Naive B cell (primary cell): ENCODE data around the gene TUBAL3. TPM values are rescaled to one million over a fixed set of nuclear protein-coding genes. Genes with fewer than 3 reads are reported as not detected.
"Not testable (repeated sequence)": the region's sequence is repeated elsewhere in the genome, so short reads cannot be mapped to it uniquely, and the experiment has no call there.

Source experiments
- ATAC-seq, 2 donors: fragments of 150-1000 bp; cut with Tn5 transposase; 2 replicates each; pipeline ENCODE4 v1.10.0; 2021; ENCODE audit warnings: low read depth in 2 of 2, mild to moderate bottlenecking in 2 of 2, moderate library complexity in 2 of 2
- DNase-seq: peaks from one replicate; pipeline ENCODE4 v3.0.0; 2022
- H3K27ac Mint-ChIP-seq, 6 donors: one replicate each; pipeline ENCODE4 v1.8.0; 2020 to 2022; ENCODE audit warnings: mild to moderate bottlenecking in 6 of 6, mixed read lengths in 6 of 6, moderate library complexity in 5 of 6, inconsistent platforms in 2 of 6
- H3K27me3 Mint-ChIP-seq, 3 donors: one replicate each; pipeline ENCODE4 v1.8.0; 2021 to 2022; ENCODE audit warnings: mixed read lengths in 3 of 3, mild to moderate bottlenecking in 1 of 3
- H3K36me3 Mint-ChIP-seq, 2 donors: one replicate each; pipeline ENCODE4 v1.8.0; 2020 to 2022; ENCODE audit warnings: mixed read lengths in 2 of 2, inconsistent platforms in 1 of 2, mild to moderate bottlenecking in 1 of 2
- H3K4me1 Mint-ChIP-seq, 3 donors: one replicate each; pipeline ENCODE4 v1.8.0; 2020 to 2022; ENCODE audit warnings: mixed read lengths in 3 of 3, inconsistent platforms in 1 of 3, mild to moderate bottlenecking in 1 of 3, moderate library complexity in 1 of 3
- H3K4me3 Mint-ChIP-seq, 8 donors: one replicate each; pipeline ENCODE4 v1.8.0; 2020 to 2022; ENCODE audit warnings: mild to moderate bottlenecking in 8 of 8, mixed read lengths in 8 of 8, moderate library complexity in 8 of 8, inconsistent platforms in 2 of 8
- H3K9me3 Mint-ChIP-seq, 7 donors: one replicate each; pipeline ENCODE4 v1.8.0; 2020 to 2022; ENCODE audit warnings: mixed read lengths in 7 of 7, mild to moderate bottlenecking in 5 of 7, inconsistent platforms in 2 of 7, moderate library complexity in 1 of 7
- polyA plus RNA-seq, 6 donors: library from polyadenylated mRNA; unstranded; fragments of 300-500 nt; fragmentation: Illumina TruSeq; gene quantifications; one replicate each; pipeline ENCODE4 v1.2.3, GENCODE V29; 2021; ENCODE audit warnings: low read depth in 6 of 6

TUBAL3 gene
- polyA plus RNA-seq, 6 donors from 2014 or later, result not detected

- no peak overlapping the region for H3K4me3 Mint-ChIP-seq
- peaks cover 0 to 5% (median 0%) of the 10 kb centered on the region in 3 donors for H3K4me1 Mint-ChIP-seq
- H3K36me3 Mint-ChIP-seq, result peaks cover 0 to 4% of the 10 kb centered on the region in 2 donors
- DNase-seq (no peak), ATAC-seq (no peak)
- peaks cover 0 to 19% (median 2%) of the 10 kb centered on the region in 7 donors for H3K9me3 Mint-ChIP-seq
- peaks cover 14 to 21% (median 17%) of the 10 kb centered on the region in 3 donors for H3K27me3 Mint-ChIP-seq
- no peak overlapping the region for H3K27ac Mint-ChIP-seq
Observed at GRCh38 chr10:5413012-5413938, 8.6 kb upstream of the TUBAL3 start.

DNA sequence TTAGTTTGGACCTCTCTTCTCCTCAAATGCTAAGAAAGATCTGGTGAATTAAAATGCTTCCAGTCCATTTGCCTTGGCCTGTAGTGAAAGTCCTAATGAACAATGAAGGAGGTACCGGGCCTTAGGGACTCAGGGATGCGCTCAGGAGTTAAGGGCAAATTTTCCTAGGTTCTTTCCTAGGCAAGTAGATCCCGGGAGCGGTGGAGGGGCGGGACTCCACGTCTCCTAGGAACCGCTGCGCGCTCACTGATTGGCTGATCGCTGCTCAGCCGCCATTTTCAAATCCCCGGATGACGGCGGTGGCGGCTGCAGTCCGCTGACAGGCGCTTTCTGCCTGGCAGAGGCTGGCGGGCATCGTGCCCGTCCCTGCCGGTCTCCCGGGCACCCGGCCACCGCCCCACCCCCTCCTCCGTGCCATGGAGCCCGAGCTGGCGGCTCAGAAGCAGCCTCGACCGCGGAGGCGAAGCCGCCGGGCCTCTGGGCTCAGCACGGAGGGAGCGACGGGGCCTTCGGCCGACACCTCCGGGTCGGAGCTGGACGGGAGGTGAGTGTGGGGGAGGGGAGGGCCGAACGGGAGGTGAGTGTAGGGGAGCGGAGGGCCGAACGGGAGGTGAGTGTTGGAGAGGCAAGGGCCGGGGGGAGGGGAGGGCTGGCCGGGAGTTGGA, 7.8 kb upstream of the TUBAL3 start, which contains the start of gene NET1:
NET1 (plus strand) TSS at position 281 of the 665 bp plus-strand sequence; CDS start at position 417, 136 bp downstream.
- Mint-ChIP-seq H3K9me3 (peaks cover 0 to 15% (median 0%) of the 10 kb centered on the region in 7 donors), H3K4me1 (peaks cover 0 to 5% (median 0%) of the 10 kb centered on the region in 3 donors), H3K36me3 (peaks cover 0 to 4% of the 10 kb centered on the region in 2 donors), H3K27ac (peak within 1 kb of the TSS in 1 of 6 donors; percentile 8), H3K27me3 (peaks cover 14 to 26% (median 17%) of the 10 kb centered on the region in 3 donors), H3K4me3 (peak within 1 kb of the TSS in 6 of 8 donors; percentile 73 to 91 (median 88))
- DNase-seq (peak; percentile 46), ATAC-seq (peak; percentile 82 to 88)

DNA sequence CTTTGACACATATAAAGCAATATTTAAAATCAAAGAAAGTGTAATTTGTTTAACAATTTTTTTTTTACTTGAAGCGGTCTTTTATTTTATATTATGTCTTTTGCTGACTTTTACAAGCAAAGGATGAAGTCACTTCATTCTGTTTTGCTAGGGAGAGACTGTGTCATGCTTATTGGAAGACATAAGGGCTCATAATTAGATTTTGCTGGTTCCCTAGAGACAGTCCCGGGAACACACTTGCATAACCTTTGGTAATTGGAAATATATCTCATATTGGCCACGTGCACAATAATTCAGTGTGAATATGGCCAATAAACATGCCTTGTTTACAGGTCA, 7.3 kb upstream of the TUBAL3 start:
- DNase-seq (no peak), ATAC-seq (no peak)
- no peak overlapping the region for H3K27ac Mint-ChIP-seq
- peak overlapping the region in 6 of 8 donors; percentile 73 to 91 (median 88) for H3K4me3 Mint-ChIP-seq
- H3K4me1 Mint-ChIP-seq, result peaks cover 0 to 5% (median 0%) of the 10 kb centered on the region in 3 donors
- peaks cover 0 to 4% of the 10 kb centered on the region in 2 donors for H3K36me3 Mint-ChIP-seq
- H3K27me3 Mint-ChIP-seq, result peaks cover 14 to 26% (median 17%) of the 10 kb centered on the region in 3 donors
- peaks cover 0 to 15% (median 0%) of the 10 kb centered on the region in 7 donors for H3K9me3 Mint-ChIP-seq

- ATAC-seq, H3K36me3 Mint-ChIP-seq, H3K4me3 Mint-ChIP-seq, H3K27ac Mint-ChIP-seq, DNase-seq, H3K4me1 Mint-ChIP-seq: not testable (repeated sequence)
- H3K9me3 Mint-ChIP-seq, result peaks cover 0 to 15% (median 0%) of the 10 kb centered on the region in 7 donors
- peaks cover 14 to 24% (median 17%) of the 10 kb centered on the region in 3 donors for H3K27me3 Mint-ChIP-seq
Observed at GRCh38 chr10:5410787-5411186, 6.2 kb upstream of the TUBAL3 start.

DNA sequence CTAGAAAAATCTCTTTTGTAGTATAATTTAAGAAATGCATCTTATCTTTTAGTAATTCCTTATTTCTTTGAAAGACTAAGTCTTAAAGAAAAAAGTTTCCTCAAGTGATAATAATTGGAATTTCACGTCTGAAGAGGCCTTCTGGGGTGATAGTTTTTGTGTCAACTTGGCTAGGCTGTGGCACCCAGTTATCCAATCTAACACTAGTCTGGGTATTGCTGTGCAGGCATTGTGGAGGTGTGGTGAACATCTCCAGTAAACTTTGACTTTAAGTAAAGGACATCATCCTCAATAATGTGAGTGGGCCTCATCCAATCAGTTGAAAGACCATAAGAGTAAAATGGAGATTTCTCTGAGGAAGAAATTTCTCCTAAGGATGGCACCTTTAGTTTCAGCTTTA, 2.3 kb upstream of the TUBAL3 start:
- Mint-ChIP-seq H3K27me3 (peaks cover 14 to 28% (median 17%) of the 10 kb centered on the region in 3 donors), H3K4me3 (no peak overlapping the region), H3K9me3 (peaks cover 0 to 15% (median 0%) of the 10 kb centered on the region in 7 donors), H3K36me3 (peaks cover 0 to 4% of the 10 kb centered on the region in 2 donors), H3K27ac (no peak overlapping the region), H3K4me1 (peaks cover 0 to under 1% (median 0%) of the 10 kb centered on the region in 3 donors)
- DNase-seq (no peak), ATAC-seq (no peak)

- Mint-ChIP-seq H3K36me3 (no peaks in the 10 kb centered on the region), H3K27ac (no peak overlapping the region), H3K4me3 (no peak overlapping the region), H3K9me3 (no peaks in the 10 kb centered on the region), H3K4me1 (no peaks in the 10 kb centered on the region), H3K27me3 (peaks cover 17 to 21% (median 18%) of the 10 kb centered on the region in 3 donors)
- ATAC-seq (no peak), DNase-seq (no peak)
Observed at GRCh38 chr10:5402798-5403197, 1.8 kb downstream of the TUBAL3 start.

DNA sequence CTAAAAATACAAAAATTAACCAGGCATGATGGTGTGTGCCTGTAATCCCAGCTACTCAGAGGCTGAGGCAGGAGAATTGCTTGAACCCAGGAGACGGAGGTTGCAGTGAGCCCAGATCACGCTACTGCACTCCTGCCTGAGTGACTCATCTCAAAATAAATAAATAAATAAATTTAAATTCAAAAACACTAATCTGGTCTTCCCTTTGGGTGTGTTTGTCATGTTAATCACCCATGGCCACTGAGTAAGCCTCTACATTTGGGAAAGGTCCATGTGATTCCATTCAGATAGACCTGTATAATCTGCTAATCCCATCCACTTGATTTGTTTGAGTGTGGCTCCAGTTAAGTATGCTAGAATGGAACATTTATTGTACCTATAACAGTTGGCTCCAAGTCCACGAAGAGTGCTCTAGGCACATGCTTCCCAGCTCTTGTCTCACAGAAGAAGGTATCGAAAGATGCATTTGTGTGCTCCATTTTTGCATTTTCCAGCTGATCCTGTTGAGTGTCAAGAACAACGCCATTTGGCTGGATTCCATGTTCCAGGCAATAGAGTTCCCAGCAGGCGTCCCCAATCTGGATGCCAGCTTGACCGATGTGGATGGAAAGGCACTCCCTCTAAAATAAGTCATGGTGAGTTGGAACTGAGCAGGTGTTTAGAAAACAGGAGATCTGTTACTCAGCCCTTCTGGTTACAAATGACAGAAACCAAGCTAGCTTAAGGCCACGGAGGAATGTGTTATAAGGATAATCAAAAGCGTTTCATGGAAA, 4.0 kb downstream of the TUBAL3 start:
- DNase-seq (no peak), ATAC-seq (no peak)
- H3K27ac Mint-ChIP-seq, result no peak overlapping the region
- H3K4me3 Mint-ChIP-seq, result no peak overlapping the region
- peaks cover 20 to 30% (median 30%) of the 10 kb centered on the region in 3 donors for H3K27me3 Mint-ChIP-seq
- H3K4me1 Mint-ChIP-seq, result no peaks in the 10 kb centered on the region
- H3K9me3 Mint-ChIP-seq, result no peaks in the 10 kb centered on the region
- H3K36me3 Mint-ChIP-seq, result no peaks in the 10 kb centered on the region

DNA sequence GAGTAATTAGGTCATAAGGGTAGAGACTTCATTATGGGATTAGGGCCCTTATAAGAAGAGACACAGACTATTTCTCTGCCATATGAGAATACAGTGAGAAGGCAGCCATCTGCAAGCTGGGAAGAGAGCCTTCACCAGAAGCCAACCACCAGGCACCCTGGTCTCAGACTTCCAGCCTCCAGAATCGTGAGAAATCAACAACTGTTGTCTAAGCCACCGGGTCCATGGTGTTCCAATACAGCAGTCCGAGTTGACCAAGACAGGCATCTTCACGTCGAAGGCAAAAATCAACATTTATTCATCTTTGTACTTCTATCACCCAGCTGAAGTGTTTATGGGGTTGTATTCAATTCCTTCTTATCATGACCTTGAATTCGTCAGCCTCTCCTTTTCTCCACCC, 5.3 kb downstream of the TUBAL3 start:
- DNase-seq (no peak), ATAC-seq (no peak)
- Mint-ChIP-seq H3K4me3 (no peak overlapping the region), H3K9me3 (no peaks in the 10 kb centered on the region), H3K36me3 (no peaks in the 10 kb centered on the region), H3K27me3 (peaks cover 32 to 36% (median 33%) of the 10 kb centered on the region in 3 donors), H3K27ac (no peak overlapping the region), H3K4me1 (no peaks in the 10 kb centered on the region)

GRCh38 chr10:5396556-5397300, 7.9 kb downstream of the TUBAL3 start:
- Mint-ChIP-seq H3K36me3 (no peaks in the 10 kb centered on the region), H3K27ac (no peak overlapping the region), H3K4me3 (no peak overlapping the region), H3K27me3 (peaks cover 26 to 38% (median 36%) of the 10 kb centered on the region in 3 donors), H3K4me1 (no peaks in the 10 kb centered on the region), H3K9me3 (peaks cover 0 to 9% (median 5%) of the 10 kb centered on the region in 7 donors)
- ATAC-seq (no peak), DNase-seq (no peak)

DNA sequence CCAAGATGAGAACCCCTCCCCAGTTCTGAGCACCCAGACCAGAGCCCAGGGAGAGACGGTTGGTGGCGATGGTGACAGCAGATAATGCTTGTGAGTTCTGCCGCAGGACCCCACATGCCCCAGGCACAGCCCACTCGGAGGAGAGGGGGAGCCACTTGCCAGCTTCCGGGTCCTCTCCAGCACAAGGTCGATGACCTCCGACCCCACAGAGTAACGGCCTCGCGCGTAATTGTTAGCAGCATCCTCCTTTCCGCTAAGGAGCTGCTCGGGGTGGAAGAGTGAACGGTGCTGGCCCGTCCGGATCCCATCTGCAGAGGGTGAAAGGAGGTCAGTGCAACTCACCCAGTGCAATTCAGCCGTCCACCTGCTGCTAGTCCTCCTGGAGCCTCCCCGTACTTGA, 9.5 kb downstream of the TUBAL3 start:
- DNase-seq, result no peak
- H3K9me3 Mint-ChIP-seq, result peaks cover 0 to 24% (median 18%) of the 10 kb centered on the region in 7 donors

DNA sequence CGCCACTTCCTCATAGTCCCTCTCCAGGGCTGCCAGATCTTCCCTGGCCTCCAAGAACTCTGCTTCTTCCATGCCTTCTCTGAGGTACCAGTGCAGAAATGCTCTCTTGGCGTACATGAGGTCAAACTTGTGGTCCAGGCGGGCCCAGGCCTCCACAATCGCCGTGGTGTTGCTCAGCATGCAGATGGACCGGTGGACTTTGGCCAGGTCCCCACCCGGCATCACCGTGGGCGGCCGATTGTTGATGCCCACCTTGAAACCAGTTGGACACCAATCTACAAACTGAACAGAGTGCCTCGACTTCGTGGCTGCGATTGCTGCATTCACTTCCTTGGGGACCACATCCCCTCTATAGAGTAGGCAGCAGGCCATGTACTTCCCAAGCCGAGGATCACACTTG, 11.1 kb downstream of the TUBAL3 start:
- DNase-seq (no peak), ATAC-seq (no peak)
- Mint-ChIP-seq H3K36me3 (peaks cover 6 to 9% of the 10 kb centered on the region in 2 donors), H3K27me3 (peaks cover 19 to 27% (median 19%) of the 10 kb centered on the region in 3 donors), H3K27ac (no peak overlapping the region), H3K4me1 (no peaks in the 10 kb centered on the region), H3K9me3 (peaks cover 6 to 41% (median 32%) of the 10 kb centered on the region in 7 donors), H3K4me3 (no peak overlapping the region)

More for the DNA sequence above, 9.5 kb downstream of the TUBAL3 start:
- H3K27ac Mint-ChIP-seq, result no peak overlapping the region
- no peak for ATAC-seq
- no peak overlapping the region for H3K4me3 Mint-ChIP-seq
- no peaks in the 10 kb centered on the region for H3K36me3 Mint-ChIP-seq
- no peaks in the 10 kb centered on the region for H3K4me1 Mint-ChIP-seq
- peaks cover 26 to 38% (median 35%) of the 10 kb centered on the region in 3 donors for H3K27me3 Mint-ChIP-seq

- H3K4me1 Mint-ChIP-seq, result no peaks in the 10 kb centered on the region
- H3K27me3 Mint-ChIP-seq, result peaks cover 10 to 22% (median 16%) of the 10 kb centered on the region in 3 donors
- H3K4me3 Mint-ChIP-seq, result no peak overlapping the region
- peaks cover 9 to 15% of the 10 kb centered on the region in 2 donors for H3K36me3 Mint-ChIP-seq
- H3K27ac Mint-ChIP-seq, result no peak overlapping the region
- DNase-seq, result no peak
- ATAC-seq, result no peak
- peaks cover 12 to 49% (median 32%) of the 10 kb centered on the region in 7 donors for H3K9me3 Mint-ChIP-seq
Observed at GRCh38 chr10:5391790-5392189, 12.8 kb downstream of the TUBAL3 start.
